K562 (cell line): ENCODE measurements around the gene NAT8L. TPM values are rescaled to one million over a fixed set of nuclear protein-coding genes. Genes with fewer than 3 reads are reported as not detected.

Source experiments
- ATAC-seq: fragments of 200-7000 bp; cut with Tn5 transposase; 3 replicates; pipeline ENCODE4 v1.9.1; 2020; ENCODE audit warnings: moderate library complexity
- Bru-seq: library from RNA; stranded (reverse); fragments of 400-500 nt; gene quantifications from one replicate; lab custom pipeline; 2021; lab: Mats Ljungman, UMichigan
- BruChase-seq, 2 experiments: library from RNA; stranded (reverse); fragments of 400-500 nt; gene quantifications; one replicate each; lab custom pipeline; 2021; lab: Mats Ljungman, UMichigan
- BruUV-seq: library from RNA; stranded (reverse); fragments of 400-500 nt; replicated peaks from 2 replicates; lab custom pipeline; 2021; lab: Mats Ljungman, UMichigan
- CTCF ChIA-PET: fragments of 300-600 bp; formaldehyde crosslinking; extraction: SDS; loops from one replicate; lab custom pipeline; 2021; ENCODE audit warnings: low intra/inter-chr PET ratio; lab: Yijun Ruan, JAX
- POLR2A ChIA-PET: fragments of 300-600, 350-650 bp; sonication (Branson Sonifier 250); formaldehyde crosslinking; extraction: SDS; loops from one replicate; lab custom pipeline; 2021; ENCODE audit warnings: antibody characterized with exemption, inconsistent platforms; lab: Yijun Ruan, JAX
- DNase-seq, 4 experiments: peaks; one replicate each; pipeline versions ENCODE4 v3.0.0 to v3.0.0-alpha.2; 2011 to 2018; ENCODE audit warnings: low spot score in 3 of 4, mixed read lengths in 3 of 4; ENCODE audit errors: extremely low read depth in 1 of 4
- FAIRE-seq: peaks from 2 replicates; lab custom pipeline; 2011; peaks lifted over from hg19 to GRCh38; lab: Jason Lieb, UNC
- H2AFZ ChIP-seq: 2 replicates; pipeline ENCODE4 v1.6.0; 2011; ENCODE audit warnings: low read depth, low read length, control low read depth, inconsistent platforms
- H3K27ac ChIP-seq: fragments of 200-600 bp; 3 replicates; pipeline ENCODE4 v1.8.0; 2011; ENCODE audit warnings: low read depth, mild to moderate bottlenecking, control low read depth, inconsistent platforms, low read length, moderate library complexity, mixed read lengths; ENCODE audit errors: extremely low read depth
- H3K27me3 ChIP-seq, 2 experiments: fragments of 300-600 bp in 1 of 2; 2 replicates in 1 of 2; 3 replicates in 1 of 2; pipeline versions ENCODE4 v1.6.0 to v1.8.0; 2011; ENCODE audit warnings: inconsistent platforms in 2 of 2, low read length in 2 of 2, mild to moderate bottlenecking in 1 of 2, mixed read lengths in 1 of 2, moderate library complexity in 1 of 2; ENCODE audit not compliant: control insufficient read depth in 2 of 2, insufficient read depth in 2 of 2
- H3K36me3 ChIP-seq: fragments of 300-600 bp; 3 replicates; pipeline ENCODE4 v1.8.0; 2011; ENCODE audit warnings: mild to moderate bottlenecking, low read length, inconsistent platforms; ENCODE audit not compliant: control insufficient read depth, insufficient read depth
- H3K4me1 ChIP-seq, 2 experiments: fragments of 200-600 bp in 1 of 2; replicated peaks in 1 of 2; 2 replicates in 1 of 2; 3 replicates in 1 of 2; pipeline versions ENCODE4 v1.5.1 to v1.8.0; 2011; ENCODE audit warnings: inconsistent platforms in 2 of 2, low read length in 2 of 2, mild to moderate bottlenecking in 1 of 2, mixed read lengths in 1 of 2, moderate library complexity in 1 of 2; ENCODE audit not compliant: control insufficient read depth in 2 of 2, insufficient read depth in 2 of 2
- H3K4me2 ChIP-seq: 2 replicates; pipeline ENCODE4 v1.6.1; 2011; ENCODE audit warnings: low read length, control low read depth, inconsistent platforms, mixed read lengths; ENCODE audit not compliant: insufficient read depth
- H3K4me3 ChIP-seq: fragments of 200-600 bp; sonication (generic), shearing (Covaris generic); 2 replicates; pipeline ENCODE4 v1.5.1; 2016; ENCODE audit warnings: control low read depth, inconsistent platforms
- H3K79me2 ChIP-seq: fragments of 200-600 bp; 3 replicates; pipeline ENCODE4 v1.8.0; 2011; ENCODE audit warnings: low read length, inconsistent platforms; ENCODE audit not compliant: control insufficient read depth, insufficient read depth
- H3K9ac ChIP-seq, 2 experiments: 2 replicates each; pipeline versions ENCODE4 v1.6.0 to v1.6.1; 2011; ENCODE audit warnings: low read depth in 2 of 2, low read length in 2 of 2, control low read depth in 1 of 2, inconsistent platforms in 1 of 2, mild to moderate bottlenecking in 1 of 2, mixed read lengths in 1 of 2; ENCODE audit not compliant: insufficient read depth in 1 of 2
- H3K9me1 ChIP-seq: one replicate; pipeline ENCODE4 v1.6.0; 2011; ENCODE audit warnings: inconsistent platforms, mild to moderate bottlenecking, low read length, moderate library complexity; ENCODE audit not compliant: control insufficient read depth, insufficient read depth
- H3K9me3 ChIP-seq: replicated peaks from 2 replicates; pipeline ENCODE4 v1.5.1; 2011; ENCODE audit warnings: low read depth, low read length, inconsistent platforms; ENCODE audit not compliant: control insufficient read depth, insufficient read depth
- H4K20me1 ChIP-seq: replicated peaks from 2 replicates; pipeline ENCODE4 v1.6.1; 2011; ENCODE audit warnings: low read length, inconsistent platforms, mixed read lengths; ENCODE audit not compliant: control insufficient read depth, insufficient read depth
- BDP1 ChIP-seq: IDR thresholded peaks from 3 replicates; pipeline ENCODE4 v1.6.1; 2011; ENCODE audit not compliant: insufficient read length, insufficient read depth
- BRD4 ChIP-seq: fragments of 200-600 bp; sonication (generic); IDR thresholded peaks from 2 replicates; pipeline ENCODE4 v1.6.1; 2017; ENCODE audit warnings: inconsistent platforms
- CBX1 ChIP-seq: sonication (generic); IDR thresholded peaks from 2 replicates; pipeline ENCODE4 v1.6.1; 2016; ENCODE audit warnings: antibody characterized with exemption, low read depth, mild to moderate bottlenecking
- CC2D1A ChIP-seq: fragments of 450-650 bp; IDR thresholded peaks from 2 replicates; pipeline ENCODE4 v1.6.1; 2017; ENCODE audit warnings: mild to moderate bottlenecking
- NEUROD1 ChIP-seq: fragments of 150-350 bp; IDR thresholded peaks from 2 replicates; pipeline ENCODE4 v1.6.1; 2014; ENCODE audit warnings: borderline replicate concordance, low read length, low read depth; ENCODE audit not compliant: partially characterized antibody
- OTX1 ChIP-seq: fragments of 450-650 bp; formaldehyde crosslinking; IDR thresholded peaks from 2 replicates; pipeline ENCODE4 v1.4.0; 2022; ENCODE audit warnings: mild to moderate bottlenecking
- PHF8 ChIP-seq: fragments of 200-600 bp; sonication (generic); IDR thresholded peaks from 2 replicates; pipeline ENCODE4 v1.6.1; 2012; ENCODE audit warnings: mixed run types, mild to moderate bottlenecking, inconsistent platforms, low read length, moderate library complexity, borderline replicate concordance
- PURB ChIP-seq: sonication (generic); formaldehyde crosslinking; IDR thresholded peaks from 2 replicates; pipeline ENCODE4 v1.9.0; 2021; ENCODE audit warnings: low read depth, mild to moderate bottlenecking, missing genetic modification reagents
- SMARCC2 ChIP-seq: fragments of 450-650 bp; IDR thresholded peaks from 2 replicates; pipeline ENCODE4 v1.6.1; 2017; ENCODE audit warnings: antibody characterized with exemption, moderate library complexity, mild to moderate bottlenecking, low read depth
- SMARCE1 ChIP-seq: fragments of 450-650 bp; IDR thresholded peaks from 2 replicates; pipeline ENCODE4 v1.7.1; 2016; ENCODE audit warnings: mild to moderate bottlenecking
- VEZF1 ChIP-seq: fragments of 200-800 bp; sonication (Bioruptor generic); IDR thresholded peaks from 2 replicates; pipeline ENCODE4 v1.6.1; 2017; ENCODE audit warnings: missing genetic modification characterization, missing compliant biosample characterization
- ZNF146 ChIP-seq: IDR thresholded peaks from one replicate; pipeline ENCODE4 v1.6.1; 2018; ENCODE audit warnings: missing compliant biosample characterization; ENCODE audit not compliant: unreplicated experiment
- ZNF324 ChIP-seq: fragments of 250-450 bp; sonication (Bioruptor Pico); IDR thresholded peaks from 2 replicates; pipeline ENCODE4 v1.4.0; 2020; ENCODE audit warnings: mild to moderate bottlenecking
- ZNF639 ChIP-seq, 2 experiments: fragments of 200-800 bp in 1 of 2; sonication (Bioruptor generic) in 1 of 2; sonication (generic) in 1 of 2; formaldehyde crosslinking in 1 of 2; IDR thresholded peaks in 1 of 2; conservative IDR thresholded peaks in 1 of 2; 2 replicates each; pipeline versions ENCODE4 v1.5.0 to v1.6.1; 2016 to 2020; ENCODE audit warnings: missing compliant biosample characterization in 1 of 2, missing genetic modification characterization in 1 of 2, missing genetic modification reagents in 1 of 2
- WGBS: fragments of 100-300 bp; shearing (Covaris generic); methylation state at CpG from one replicate; pipeline ENCODE4 v1.1.6; 2016; ENCODE audit warnings: low coverage, mixed read lengths; ENCODE audit not compliant: insufficient coverage; ENCODE audit errors: missing lambda C conversion rate; 5-methylcytosine and 5-hydroxymethylcytosine counted together
- in situ Hi-C: fragments of 300-500 bp; cut with MboI; formaldehyde crosslinking; loops from 4 replicates; pipeline ENCODE4 v1.15.0; 2018; ENCODE audit warnings: inconsistent platforms, mixed read lengths
- intact Hi-C: fragments of 100-400 bp; cut with micrococcal nuclease; formaldehyde crosslinking; loops from 2 replicates; pipeline ENCODE4 v1.14.2; 2022
- long read RNA-seq, 3 experiments: library from polyadenylated mRNA in 2 of 3; library from RNA in 1 of 3; unstranded in 2 of 3; stranded (forward) in 1 of 3; transcript quantifications; one replicate each; pipeline ENCODE4 v2.0.0, GENCODE V29; 2019 to 2022
- polyA minus RNA-seq, 3 experiments: library from RNA; depleted of rRNA, polyadenylated mRNA; stranded (reverse); fragments of >200 nt; gene quantifications; 2 replicates each; pipeline ENCODE4 v1.2.3, GENCODE V29; 2011
- polyA plus RNA-seq, 8 experiments: library from polyadenylated mRNA; depleted of rRNA in 4 of 8; stranded (reverse) in 5 of 8; unstranded in 3 of 8; fragments of >200 nt; fragmentation: Nextera tagmentation in 2 of 8; fragmentation: Illumina TruSeq in 1 of 8; extraction: Ambion mirVana in 2 of 8; extraction: Trizol in 1 of 8; gene quantifications; 2 replicates each; pipeline versions ENCODE4 v1.2.1 to v1.2.3, GENCODE V29; 2011 to 2014; ENCODE audit warnings: inconsistent platforms in 1 of 8, missing spikeins in 1 of 8
- total RNA-seq, 7 experiments: library from RNA; depleted of rRNA in 6 of 7; stranded (reverse); fragments of >200 nt in 6 of 7; fragmentation: Illumina TruSeq in 2 of 7; extraction: Trizol in 2 of 7; gene quantifications; 2 replicates each; pipeline versions ENCODE4 v1.2.1 to v1.2.3, GENCODE V29; 2011 to 2021; ENCODE audit warnings: low replicate concordance in 1 of 7

Gene NAT8L
- total RNA-seq (2011; cell fraction: chromatin; rRNA removed; ENCODE audit: low replicate concordance) = 10.2 and 23.1 TPM in 2 replicates
- 12.9 and 15.8 TPM in 2 replicates for total RNA-seq (2011; cell fraction: nucleolus; rRNA removed)
- 10.6 and 15.3 TPM in 2 replicates for total RNA-seq (2011; cell fraction: nucleoplasm; rRNA removed)
- total RNA-seq (2014; rRNA removed) = 3.8 and 5.3 TPM in 2 replicates
- 0.62 and 0.67 TPM in 2 replicates for total RNA-seq (2014; rRNA removed; fragmentation: Illumina TruSeq; extraction: Trizol)
- total RNA-seq (2015; rRNA removed; fragmentation: Illumina TruSeq; extraction: Trizol) = 1.5 and 1.7 TPM in 2 replicates
- 9.5 and 11.0 TPM in 2 replicates for total RNA-seq (2021)
- 3.9 and 4.9 TPM in 2 replicates for polyA plus RNA-seq (2011; rRNA removed)
- polyA plus RNA-seq (2011; cell fraction: cytosol; rRNA removed) = 7.9 and 9.1 TPM in 2 replicates
- 19.1 and 19.2 TPM in 2 replicates for polyA plus RNA-seq (2011; cell fraction: nucleus; rRNA removed)
- polyA plus RNA-seq (2012) = 4.7 and 7.3 TPM in 2 replicates
- polyA plus RNA-seq (2014; fragmentation: Illumina TruSeq; extraction: Trizol) = 1.5 and 3.1 TPM in 2 replicates
- polyA plus RNA-seq (2014; fragmentation: Nextera tagmentation; extraction: Ambion mirVana) = under 1 TPM; 0.06 to 0.07 TPM
- polyA plus RNA-seq (2014; rRNA removed) = 2.9 and 3.7 TPM in 2 replicates
- polyA minus RNA-seq (2011; rRNA and poly(A)+ RNA removed) = 39.8 and 58.5 TPM in 2 replicates
- 7.1 and 7.3 TPM in 2 replicates for polyA minus RNA-seq (2011; cell fraction: cytosol; rRNA and poly(A)+ RNA removed)
- 4.3 TPM in 2 replicates for polyA minus RNA-seq (2011; cell fraction: nucleus; rRNA and poly(A)+ RNA removed)
- Bru-seq, nascent RNA = percentile 50 among the genes with signal in this experiment
- percentile 55 among the genes with signal in this experiment for BruChase-seq, experiment 1, labeled RNA remaining after a 2-hour chase
- BruChase-seq, experiment 2, labeled RNA remaining after a 6-hour chase = percentile 59 among the genes with signal in this experiment
- long read RNA-seq, experiment 1, full-length matches to known transcripts = 4 of 47 reads
- long read RNA-seq, experiment 1, partial matches to known transcripts = 2 of 47 reads
- long read RNA-seq, experiment 1, other reads (novel, unspliced or antisense) = 41 of 47 reads
- long read RNA-seq, experiment 2, full-length matches to known transcripts = 5 of 23 reads
- long read RNA-seq, experiment 2, partial matches to known transcripts = 0 of 23 reads
- long read RNA-seq, experiment 2, other reads (novel, unspliced or antisense) = 18 of 23 reads
- long read RNA-seq, experiment 3, partial matches to known transcripts = 0 of 3 reads
- long read RNA-seq, experiment 3, other reads (novel, unspliced or antisense) = 3 of 3 reads

- Histone ChIP-seq H3K79me2 (no peaks in the 10 kb centered on the region), H2AFZ (peak within 1 kb of the TSS; percentile 74; the same call in 1 of the 2 replicates), H3K9ac (peak within 1 kb of the TSS in 1 of 2 experiments; percentile 87; a peak in 2 of 4 replicates), H3K27ac (no peak within 1 kb of the TSS), H3K9me1 (no peaks in the 10 kb centered on the region), H3K27me3 (no peaks in the 10 kb centered on the region), H3K36me3 (peaks cover 3% of the 10 kb centered on the region; the same call in 1 of the 3 replicates), H4K20me1 (no peaks in the 10 kb centered on the region), H3K4me2 (peak within 1 kb of the TSS; percentile 63; the same call in 1 of the 2 replicates), H3K4me3 (peak within 1 kb of the TSS; percentile 53), H3K4me1 (peaks cover 0 to 54% of the 10 kb centered on the region in 2 experiments; a peak in 3 of 5 replicates), H3K9me3 (no peaks in the 10 kb centered on the region)
- ChIA-PET CTCF (no interaction called here), POLR2A (interaction anchor here (1.1 kb wide), 1 partner anchor 12 kb away, joined by 3 read pairs; no protein-coding TSS in a partner anchor)
- intact Hi-C loops (no loop called here), in situ Hi-C loops (no loop called here)
- ATAC-seq (peak; percentile 64), FAIRE-seq (no peak), DNase-seq (peak; percentile 75 to 84 (median 80))
- 0% methylated on average over 6 of the region's 119 CpGs for WGBS
- BruUV-seq = no TSS peak
- TF ChIP-seq OTX1 (no peak), BRD4 (no peak), SMARCC2 (no peak), ZNF146 (CRISPR knock-in tag) (no peak), CC2D1A (no peak), ZNF324 (CRISPR knock-in tag) (no peak), SMARCE1 (no peak), ZNF639 (CRISPR knock-in tag; conservative IDR thresholded peaks at IDR 0.05 in 1 of 2, IDR thresholded peaks at IDR 0.05 in 1 of 2) (no peak), NEUROD1 (peak; percentile 14), PURB (CRISPR knock-in tag) (no peak), CBX1 (no peak), BDP1 (no peak), VEZF1 (peak; percentile 71), PHF8 (peak; percentile 29; the same call in 1 of the 2 replicates)
These were observed at the start of gene NAT8L for GRCh38 chr4:2059046-2059725. Gene NAT8L, plus strand, starts transcription at chr4:2059327. Its CDS starts 185 bp downstream, at chr4:2059512.
